Hematopoietic multipotent progenitor cell treated with erythropoietin and hydrocortisone succinate and interleukin-3 and kit ligand, for 4 days (in vitro differentiated cells): Measurements from ENCODE around the gene IL32.
"Not testable (repeated sequence)": the region's sequence is repeated elsewhere in the genome, so short reads cannot be mapped to it uniquely, and the experiment has no call there.

Source experiments
- DNase-seq: peaks from one replicate; pipeline ENCODE4 v3.0.0-alpha.2; 2015

The IL32 gene

GRCh38 chr16:3072576-3073263 is 7.3 kb downstream of the IL32 start:
- DNase-seq, result peak; percentile 41

- DNase-seq, result no peak
Measured at GRCh38 chr16:3073448-3073847, 8.0 kb downstream of the IL32 start.

GRCh38 chr16:3074860-3075522 is 9.6 kb downstream of the IL32 start:
- DNase-seq, result peak; percentile 93

DNA sequence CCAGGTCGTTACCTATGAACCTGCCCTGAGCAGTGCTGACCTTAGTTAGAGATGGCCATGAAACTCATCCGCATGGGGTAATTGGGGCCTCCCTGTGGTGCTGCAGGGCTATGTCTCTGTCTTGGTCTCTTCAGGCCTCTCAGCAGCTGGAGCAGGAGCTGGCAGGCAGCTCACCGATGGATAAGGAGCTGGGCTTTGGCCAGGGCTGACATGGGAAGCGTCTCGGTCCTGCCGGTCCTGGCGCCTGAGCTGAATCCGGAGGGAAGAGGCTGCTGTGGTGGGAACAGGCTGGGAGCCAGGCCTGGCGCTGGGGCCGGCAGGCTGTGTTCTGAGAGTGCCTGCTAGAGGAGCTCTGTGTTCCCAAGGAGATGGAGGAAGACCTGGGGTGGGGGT is 10.1 kb downstream of the IL32 start:
- DNase-seq, result no peak

- DNase-seq, result not testable (repeated sequence)
Measured at GRCh38 chr16:3075946-3076345, 10.5 kb downstream of the IL32 start.

DNA sequence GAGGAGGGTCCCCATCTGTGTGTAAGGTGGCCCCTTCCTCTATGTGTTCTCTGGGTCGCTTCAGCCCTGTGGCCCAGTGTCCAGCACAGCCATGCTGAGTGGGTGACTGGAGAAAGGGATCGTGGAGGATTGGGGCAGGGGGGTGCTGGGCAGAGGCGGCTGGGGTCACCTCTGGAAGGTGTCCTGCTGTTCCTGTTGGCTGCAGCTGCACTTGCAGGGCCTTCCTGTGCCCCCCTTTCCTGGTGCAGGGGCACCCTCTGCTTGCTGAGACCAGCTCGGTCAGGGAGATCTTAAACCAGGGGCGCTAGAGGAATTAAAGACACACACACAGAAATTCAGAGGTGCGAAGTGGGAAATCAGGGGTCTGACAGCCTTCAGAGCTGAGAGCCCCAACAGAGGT is 11.1 kb downstream of the IL32 start:
- no peak for DNase-seq

DNA sequence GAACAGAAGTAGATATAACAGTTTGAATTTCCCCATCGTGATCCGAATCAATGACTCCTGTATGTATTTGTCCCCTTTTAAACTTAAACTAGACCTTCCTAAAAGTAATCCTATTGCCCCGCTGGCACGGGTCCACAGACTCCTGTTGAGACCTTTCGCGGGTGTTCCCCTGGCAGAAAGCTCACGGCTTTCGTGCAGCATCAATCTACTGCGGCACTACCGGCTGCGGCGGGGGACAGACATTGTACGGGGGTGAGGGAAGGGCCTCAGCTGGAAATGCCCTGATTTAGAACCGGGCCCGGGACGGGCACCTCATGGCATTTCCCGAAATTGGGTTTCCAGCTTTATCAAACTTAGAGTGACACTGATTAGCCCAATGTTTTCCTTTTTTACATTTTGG is 14.6 kb downstream of the IL32 start:
- DNase-seq, result no peak

- DNase-seq, result not testable (repeated sequence)
Measured at GRCh38 chr16:3081957-3082356, 16.5 kb downstream of the IL32 start.

DNA sequence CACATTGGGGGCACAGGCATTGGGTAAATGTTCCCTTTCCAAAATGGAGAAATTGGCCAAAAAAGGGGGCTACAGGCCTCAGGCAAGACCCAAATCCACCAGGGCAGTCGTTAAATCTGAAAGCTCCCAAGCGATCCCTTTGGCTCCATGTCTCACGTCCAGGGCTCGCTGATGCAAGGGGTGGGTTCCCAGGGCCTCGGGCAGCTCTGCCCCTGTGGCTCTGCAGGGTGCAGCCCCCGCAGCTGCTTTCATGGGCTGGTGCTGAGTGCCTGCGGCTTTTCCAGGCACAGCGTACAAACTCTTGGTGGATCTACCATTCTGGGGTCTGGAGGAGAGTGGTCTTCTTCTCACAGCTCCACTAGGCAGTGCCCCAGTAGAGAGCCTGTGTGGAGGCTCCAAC is 18.0 kb downstream of the IL32 start:
- DNase-seq, result not testable (repeated sequence)

GRCh38 chr16:3084491-3084890 is 19.1 kb downstream of the IL32 start:
- DNase-seq, result no peak

DNA sequence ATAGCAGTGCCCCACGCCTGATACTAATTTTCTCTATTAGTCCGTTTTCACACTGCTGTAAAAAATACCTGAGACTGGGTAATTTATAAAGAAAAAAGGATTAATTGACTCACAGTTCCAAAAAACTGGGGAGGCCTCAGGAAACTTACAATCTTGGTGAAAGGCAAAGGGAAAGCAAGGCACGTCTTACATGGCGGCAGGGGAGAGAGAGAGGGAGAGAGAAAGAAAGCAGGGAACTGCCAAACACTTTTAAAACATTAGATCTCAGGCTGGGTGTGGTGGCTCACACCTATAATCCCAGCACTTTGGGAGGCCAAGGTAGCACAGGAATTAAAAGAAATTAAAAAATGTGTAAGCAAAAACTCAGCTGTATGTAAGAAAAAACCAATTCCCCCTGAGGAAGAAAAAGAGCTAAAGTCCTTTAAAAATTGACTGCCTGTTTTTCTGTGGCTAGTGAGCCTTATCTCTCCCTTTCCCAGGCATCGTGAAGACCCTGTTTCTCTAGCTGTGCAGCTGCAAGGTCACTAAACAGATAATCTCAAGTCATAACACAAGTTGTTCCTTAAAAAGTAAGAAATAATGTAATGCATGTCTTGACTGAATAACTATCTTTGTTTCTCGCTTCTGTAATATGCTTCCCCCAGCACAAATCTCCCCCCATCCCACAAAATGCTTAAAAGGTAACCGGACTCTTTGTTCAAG is 19.7 kb downstream of the IL32 start:
- DNase-seq, result peak; percentile 60

DNA sequence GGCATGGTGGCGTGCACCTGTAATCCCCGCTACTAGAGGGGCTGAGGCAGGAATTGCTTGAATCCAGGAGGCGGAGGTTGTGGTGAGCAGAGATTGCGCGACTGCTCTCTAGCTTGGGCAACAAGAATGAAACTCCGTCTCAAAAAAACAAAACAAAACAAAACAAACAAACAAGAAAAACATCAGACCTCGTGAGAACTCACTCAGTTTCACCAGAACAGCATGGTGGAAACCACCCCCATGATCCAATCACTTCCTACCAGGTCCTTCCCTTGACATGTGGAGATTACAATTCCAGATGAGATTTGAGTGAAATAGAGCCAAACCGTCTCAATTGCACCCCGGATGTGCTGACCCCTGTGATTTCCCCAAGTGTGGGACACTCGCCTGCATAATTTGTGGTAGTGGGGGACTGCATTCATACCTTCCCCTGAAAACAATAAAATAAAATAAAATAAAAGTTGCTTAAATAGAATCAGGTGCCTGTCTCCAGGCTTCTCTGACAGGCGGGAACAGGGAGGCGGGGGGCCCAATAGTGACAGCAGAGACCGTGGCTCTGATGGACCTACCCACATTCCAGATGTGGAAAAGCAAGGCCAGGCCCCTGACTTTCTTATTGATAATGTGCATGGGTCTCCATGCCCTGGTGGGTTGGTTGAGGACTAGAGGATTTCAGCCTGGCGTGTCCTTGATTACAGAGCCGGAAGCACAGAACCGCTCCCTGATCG is 20.6 kb downstream of the IL32 start:
- DNase-seq, result no peak

DNA sequence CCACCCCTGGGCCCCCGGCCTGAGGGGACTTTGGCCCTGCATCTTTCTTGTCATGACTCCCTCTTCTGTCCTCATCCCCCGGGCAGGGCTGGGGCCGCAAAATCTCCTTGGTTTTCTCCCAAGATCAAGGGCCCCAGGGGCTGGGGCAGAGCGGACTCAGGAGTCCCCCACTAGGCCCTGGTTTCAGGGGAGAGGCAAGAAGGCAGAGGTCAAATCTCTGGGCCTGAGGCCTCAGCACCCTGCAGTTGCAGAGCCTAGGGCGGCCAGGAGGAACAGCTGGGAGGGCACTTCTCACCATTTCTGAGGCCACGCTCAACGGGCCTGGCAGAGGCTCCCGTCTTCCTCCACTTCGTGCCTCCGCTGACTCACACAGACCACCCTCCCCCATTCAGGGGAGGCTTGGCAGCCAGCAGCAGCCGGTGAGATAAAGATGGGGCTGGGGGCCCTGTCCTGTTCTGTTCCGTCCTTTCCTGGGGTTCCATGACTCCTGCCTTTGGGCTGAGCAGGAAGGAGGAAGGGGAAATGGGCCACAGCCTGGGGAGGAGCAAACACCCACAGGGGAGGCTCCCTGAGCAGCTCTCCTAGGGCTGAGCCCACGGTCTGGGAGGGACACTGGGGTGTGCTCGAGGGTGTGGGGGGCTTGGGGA is 21.3 kb downstream of the IL32 start:
- peak; percentile 71 for DNase-seq

DNA sequence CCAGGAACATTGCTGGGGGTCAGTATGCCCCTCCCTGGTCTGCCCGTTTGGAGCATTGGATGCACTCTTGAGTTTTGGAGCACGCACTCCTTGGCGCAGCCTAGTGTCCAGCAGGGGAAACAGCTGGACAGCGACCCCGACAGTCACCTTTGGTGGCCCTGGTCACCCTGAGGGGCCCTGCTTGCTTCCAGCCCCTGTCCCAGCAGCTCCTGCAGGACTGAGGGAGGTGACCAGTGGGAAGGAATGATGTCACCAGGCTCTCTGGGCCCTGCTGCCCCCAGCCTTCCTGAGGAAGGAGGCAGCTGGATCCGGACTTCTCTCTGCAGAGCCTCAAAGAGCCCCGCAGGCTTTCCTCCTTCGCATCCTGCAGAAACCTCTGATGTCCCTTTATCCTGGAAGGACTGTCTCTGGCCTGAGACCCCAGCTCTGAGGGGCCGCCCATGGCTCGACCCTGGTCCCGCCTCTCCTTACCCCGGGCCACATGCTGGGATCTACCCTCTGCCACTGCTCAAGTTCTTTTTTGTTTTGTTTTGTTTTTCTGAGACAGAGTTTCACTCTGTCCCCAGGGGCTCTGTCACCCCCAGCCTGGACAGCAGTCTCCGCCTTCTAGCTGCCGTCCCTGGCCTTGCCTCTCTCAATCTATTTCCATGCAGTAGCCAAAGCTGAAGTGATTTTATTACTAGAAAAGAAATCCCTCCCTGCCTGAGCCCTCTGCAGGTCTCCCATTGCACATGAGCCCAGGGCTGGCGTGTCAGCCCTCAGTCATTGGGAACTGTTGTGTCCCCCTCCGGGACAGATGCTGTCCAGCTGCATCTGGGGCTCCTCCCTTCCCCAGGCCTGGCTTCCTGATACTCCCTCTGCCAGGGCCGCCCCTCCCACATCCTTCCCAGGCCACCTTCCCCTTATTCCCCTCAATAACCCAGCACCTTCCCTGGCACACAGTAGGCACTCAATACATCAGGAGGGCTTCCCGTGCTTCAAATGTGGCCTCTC is 22.1 kb downstream of the IL32 start:
- DNase-seq, result peak; percentile 53

GRCh38 chr16:3088450-3088849 is 23.0 kb downstream of the IL32 start:
- DNase-seq, result no peak

- no peak for DNase-seq
Measured at GRCh38 chr16:3088925-3089716, 23.7 kb downstream of the IL32 start.

GRCh38 chr16:3089717-3090592 is 24.5 kb downstream of the IL32 start:
- DNase-seq, result no peak

DNA sequence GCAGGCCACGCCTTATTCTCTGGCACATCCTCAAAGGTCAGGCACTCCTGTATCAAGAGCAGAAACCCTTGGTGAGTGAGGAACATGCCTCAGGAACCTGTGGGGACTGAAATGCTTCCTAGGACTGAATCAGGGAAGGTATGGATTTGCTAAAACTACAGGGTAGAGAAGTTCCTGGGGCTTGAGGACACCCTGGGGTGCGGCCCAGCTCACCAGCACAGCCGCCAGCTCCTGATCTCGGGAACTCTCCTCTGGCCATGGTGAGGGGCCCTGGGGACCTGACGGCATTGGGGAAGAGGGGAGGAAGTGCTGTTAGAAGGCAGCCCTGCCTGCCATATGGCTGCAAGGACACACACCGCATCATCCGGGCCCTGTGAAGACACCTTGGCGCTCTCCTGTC is 26.1 kb downstream of the IL32 start:
- DNase-seq, result no peak

DNA sequence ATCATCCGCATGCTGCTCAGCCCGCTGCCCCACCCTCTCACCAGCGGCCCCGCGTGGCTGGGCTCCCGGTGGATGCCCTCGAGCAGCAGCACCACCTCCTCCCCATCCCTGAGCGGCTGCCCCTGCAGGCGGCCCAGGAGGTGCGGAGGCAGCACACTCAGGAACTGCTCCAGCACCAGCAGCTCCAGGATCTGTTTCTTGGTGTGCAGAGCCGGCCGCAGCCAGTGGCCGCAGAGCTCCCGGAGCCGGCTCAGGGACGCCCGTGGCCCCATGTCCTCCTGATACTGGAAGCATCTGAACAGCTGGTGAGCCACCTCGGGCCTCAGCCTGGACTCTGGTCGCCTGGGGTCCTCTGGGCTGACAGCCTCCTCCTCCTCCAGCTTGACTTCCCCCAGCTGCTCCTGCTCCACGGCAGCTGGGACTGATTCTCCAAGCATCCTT is 27.1 kb downstream of the IL32 start:
- no peak for DNase-seq
